KMS-11 (cell line): ENCODE measurements around the gene TRPC4.

Experiments used
- H2AFZ ChIP-seq: fragments of 200-600 bp; sonication (generic); 2 replicates; pipeline ENCODE4 v1.6.1; 2016; ENCODE audit warnings: antibody characterized with exemption, mixed run types, low read depth
- H3K27ac ChIP-seq: fragments of 200-600 bp; sonication (generic); 2 replicates; pipeline ENCODE4 v1.6.1; 2016; ENCODE audit warnings: mild to moderate bottlenecking, mixed run types
- H3K27me3 ChIP-seq: fragments of 200-600 bp; sonication (generic); 2 replicates; pipeline ENCODE4 v1.6.1; 2017; ENCODE audit warnings: mild to moderate bottlenecking, low read depth, mixed run types, moderate library complexity; ENCODE audit not compliant: insufficient read depth
- H3K36me3 ChIP-seq: fragments of 200-600 bp; sonication (generic); 2 replicates; pipeline ENCODE4 v1.6.1; 2017; ENCODE audit warnings: mild to moderate bottlenecking, mixed run types; ENCODE audit not compliant: insufficient read depth
- H3K4me1 ChIP-seq: fragments of 200-600 bp; sonication (generic); 2 replicates; pipeline ENCODE4 v1.6.1; 2016; ENCODE audit warnings: mild to moderate bottlenecking, low read depth, mixed run types; ENCODE audit not compliant: poor library complexity, severe bottlenecking
- H3K4me2 ChIP-seq: fragments of 200-600 bp; sonication (generic); 2 replicates; pipeline ENCODE4 v1.7.0; 2016; ENCODE audit warnings: mild to moderate bottlenecking, mixed run types
- H3K4me3 ChIP-seq: fragments of 200-600 bp; sonication (generic); IDR thresholded peaks from 2 replicates; pipeline ENCODE4 v1.6.1; 2017; ENCODE audit warnings: low read depth, low read length, mixed read lengths; ENCODE audit not compliant: insufficient read depth
- H3K79me2 ChIP-seq: fragments of 200-600 bp; sonication (generic); 2 replicates; pipeline ENCODE4 v1.6.1; 2016; ENCODE audit warnings: low read depth, mixed run types; ENCODE audit not compliant: insufficient read depth
- H3K9ac ChIP-seq: fragments of 200-600 bp; sonication (generic); 2 replicates; pipeline ENCODE4 v1.6.1; 2016; ENCODE audit warnings: mild to moderate bottlenecking, mixed run types
- H4K20me1 ChIP-seq: fragments of 200-600 bp; sonication (generic); 2 replicates; pipeline ENCODE4 v1.6.1; 2016; ENCODE audit warnings: mild to moderate bottlenecking, mixed run types; ENCODE audit not compliant: insufficient read depth
- TF ChIP-seq, protein P1 (sequence below): fragments of 200-600 bp; sonication (generic); conservative IDR thresholded peaks from 2 replicates; pipeline ENCODE4 v1.6.1; 2017; ENCODE audit warnings: low read depth, mild to moderate bottlenecking, antibody characterized with exemption, low read length, moderate library complexity, mixed read lengths

Gene TRPC4

GRCh38 chr13:37869506-37869755 is 141 bp downstream of the TRPC4 start:
- no peaks in the 10 kb centered on the region for H4K20me1 ChIP-seq
- H3K79me2 ChIP-seq: no peaks in the 10 kb centered on the region
- H3K9ac ChIP-seq: no peak overlapping the region
- no peaks in the 10 kb centered on the region for H3K36me3 ChIP-seq
- no peak overlapping the region for H2AFZ ChIP-seq
- H3K4me2 ChIP-seq: no peak overlapping the region
- no peaks in the 10 kb centered on the region for H3K4me1 ChIP-seq
- H3K27me3 ChIP-seq: no peaks in the 10 kb centered on the region
- H3K4me3 ChIP-seq: no peak overlapping the region
- H3K27ac ChIP-seq: no peak overlapping the region
- TF ChIP-seq, protein P1, sequence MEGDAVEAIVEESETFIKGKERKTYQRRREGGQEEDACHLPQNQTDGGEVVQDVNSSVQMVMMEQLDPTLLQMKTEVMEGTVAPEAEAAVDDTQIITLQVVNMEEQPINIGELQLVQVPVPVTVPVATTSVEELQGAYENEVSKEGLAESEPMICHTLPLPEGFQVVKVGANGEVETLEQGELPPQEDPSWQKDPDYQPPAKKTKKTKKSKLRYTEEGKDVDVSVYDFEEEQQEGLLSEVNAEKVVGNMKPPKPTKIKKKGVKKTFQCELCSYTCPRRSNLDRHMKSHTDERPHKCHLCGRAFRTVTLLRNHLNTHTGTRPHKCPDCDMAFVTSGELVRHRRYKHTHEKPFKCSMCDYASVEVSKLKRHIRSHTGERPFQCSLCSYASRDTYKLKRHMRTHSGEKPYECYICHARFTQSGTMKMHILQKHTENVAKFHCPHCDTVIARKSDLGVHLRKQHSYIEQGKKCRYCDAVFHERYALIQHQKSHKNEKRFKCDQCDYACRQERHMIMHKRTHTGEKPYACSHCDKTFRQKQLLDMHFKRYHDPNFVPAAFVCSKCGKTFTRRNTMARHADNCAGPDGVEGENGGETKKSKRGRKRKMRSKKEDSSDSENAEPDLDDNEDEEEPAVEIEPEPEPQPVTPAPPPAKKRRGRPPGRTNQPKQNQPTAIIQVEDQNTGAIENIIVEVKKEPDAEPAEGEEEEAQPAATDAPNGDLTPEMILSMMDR: no peak

GRCh38 chr13:37868691-37869505 is 674 bp downstream of the TRPC4 start:
- Histone ChIP-seq H3K4me3 (no peak overlapping the region), H3K79me2 (no peaks in the 10 kb centered on the region), H3K36me3 (no peaks in the 10 kb centered on the region), H3K4me2 (no peak overlapping the region), H3K4me1 (no peaks in the 10 kb centered on the region), H3K27me3 (no peaks in the 10 kb centered on the region), H3K9ac (no peak overlapping the region), H4K20me1 (no peaks in the 10 kb centered on the region), H2AFZ (no peak overlapping the region), H3K27ac (no peak overlapping the region)
- TF ChIP-seq, protein P1: no peak

DNA sequence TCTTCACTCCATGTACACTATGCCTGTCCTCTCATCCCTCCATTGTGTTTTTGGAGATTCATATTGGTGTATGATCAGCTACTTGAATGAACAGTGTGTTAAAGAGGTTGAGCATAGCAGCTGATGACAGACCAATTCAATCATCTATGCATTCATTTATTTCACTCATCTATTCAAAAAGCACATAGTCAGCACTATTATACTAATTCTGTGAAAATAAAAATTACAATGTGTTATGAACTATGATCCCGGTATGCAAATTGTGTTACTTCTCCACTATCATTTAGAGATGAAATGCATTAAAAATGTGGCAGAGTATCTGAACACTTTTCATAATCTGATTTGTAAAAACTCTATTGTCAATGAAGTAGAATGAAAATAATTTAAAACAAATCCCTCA is 5.9 kb downstream of the TRPC4 start:
- Histone ChIP-seq H3K4me3 (no peak overlapping the region), H3K9ac (no peak overlapping the region), H3K79me2 (no peaks in the 10 kb centered on the region), H3K4me1 (no peaks in the 10 kb centered on the region), H3K27ac (no peak overlapping the region), H4K20me1 (no peaks in the 10 kb centered on the region), H3K36me3 (no peaks in the 10 kb centered on the region), H3K4me2 (no peak overlapping the region), H2AFZ (no peak overlapping the region), H3K27me3 (no peaks in the 10 kb centered on the region)
- TF ChIP-seq, protein P1: no peak

DNA sequence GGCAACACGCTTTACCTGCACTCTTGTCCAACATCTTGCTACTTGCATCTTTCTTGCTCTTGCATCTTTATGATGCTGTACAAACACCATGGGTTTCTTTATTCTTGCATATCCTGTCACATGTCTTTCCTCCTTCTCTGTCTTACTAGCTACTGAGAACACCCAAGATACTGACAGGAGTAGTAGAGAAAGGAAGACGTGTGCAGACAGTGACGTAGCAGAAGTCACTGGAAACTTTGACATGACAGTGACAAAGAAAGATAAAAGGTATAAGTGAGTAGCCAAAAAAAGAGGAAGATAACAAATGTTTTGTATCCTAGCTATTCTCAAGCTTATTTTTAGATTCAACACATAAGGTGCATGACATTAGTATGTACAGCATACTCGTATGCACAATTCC is 34.2 kb downstream of the TRPC4 start:
- Histone ChIP-seq H3K36me3 (no peaks in the 10 kb centered on the region), H3K27ac (no peak overlapping the region), H4K20me1 (no peaks in the 10 kb centered on the region), H3K9ac (no peak overlapping the region), H3K79me2 (no peaks in the 10 kb centered on the region), H3K27me3 (no peaks in the 10 kb centered on the region), H2AFZ (no peak overlapping the region), H3K4me2 (no peak overlapping the region), H3K4me1 (no peaks in the 10 kb centered on the region), H3K4me3 (no peak overlapping the region)
- TF ChIP-seq, protein P1: no peak
